WTC11 (cell line): Measurements from ENCODE around the gene TPP1.

Source experiments
- FOXK1 ChIP-seq: sonication (generic); formaldehyde crosslinking; IDR thresholded peaks from 2 replicates; pipeline ENCODE4 v1.8.0; 2022; ENCODE audit warnings: mild to moderate bottlenecking, moderate library complexity, missing genetic modification reagents
- RELA ChIP-seq: sonication (generic); formaldehyde crosslinking; IDR thresholded peaks from 2 replicates; pipeline ENCODE4 v1.8.1; 2022; ENCODE audit warnings: missing genetic modification reagents, mild to moderate bottlenecking, borderline replicate concordance
- TF ChIP-seq, protein P1 (sequence below): fragments of 200-600 bp; IDR thresholded peaks from 2 replicates; pipeline ENCODE4 v1.8.0; 2022; ENCODE audit warnings: antibody characterized with exemption
- TF ChIP-seq, protein P2 (sequence below): fragments of 250-450 bp; sonication (Bioruptor Pico); IDR thresholded peaks from 2 replicates; pipeline ENCODE4 v2.1.2; 2022; ENCODE audit warnings: mild to moderate bottlenecking, moderate library complexity

DNA sequence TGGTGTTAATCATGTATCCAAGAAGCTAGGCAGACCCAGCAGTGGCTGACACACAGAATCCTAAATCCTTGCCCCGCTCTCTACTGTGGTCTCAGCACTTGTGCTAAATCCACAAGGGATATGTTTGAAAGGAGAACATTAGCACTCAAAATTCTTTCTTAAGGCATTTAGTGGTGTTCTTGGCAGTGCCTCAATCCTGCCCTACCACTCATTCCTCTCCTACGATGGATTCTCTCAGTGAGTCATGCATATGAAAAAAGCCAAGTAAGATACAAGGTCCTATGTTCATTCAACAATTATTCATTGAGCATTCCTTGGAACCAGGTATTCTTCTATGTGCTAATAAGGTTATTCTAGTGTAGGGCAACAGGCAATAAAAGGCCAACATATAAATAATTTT is 47.0 kb downstream of the TPP1 start:
- TF ChIP-seq, protein P1, sequence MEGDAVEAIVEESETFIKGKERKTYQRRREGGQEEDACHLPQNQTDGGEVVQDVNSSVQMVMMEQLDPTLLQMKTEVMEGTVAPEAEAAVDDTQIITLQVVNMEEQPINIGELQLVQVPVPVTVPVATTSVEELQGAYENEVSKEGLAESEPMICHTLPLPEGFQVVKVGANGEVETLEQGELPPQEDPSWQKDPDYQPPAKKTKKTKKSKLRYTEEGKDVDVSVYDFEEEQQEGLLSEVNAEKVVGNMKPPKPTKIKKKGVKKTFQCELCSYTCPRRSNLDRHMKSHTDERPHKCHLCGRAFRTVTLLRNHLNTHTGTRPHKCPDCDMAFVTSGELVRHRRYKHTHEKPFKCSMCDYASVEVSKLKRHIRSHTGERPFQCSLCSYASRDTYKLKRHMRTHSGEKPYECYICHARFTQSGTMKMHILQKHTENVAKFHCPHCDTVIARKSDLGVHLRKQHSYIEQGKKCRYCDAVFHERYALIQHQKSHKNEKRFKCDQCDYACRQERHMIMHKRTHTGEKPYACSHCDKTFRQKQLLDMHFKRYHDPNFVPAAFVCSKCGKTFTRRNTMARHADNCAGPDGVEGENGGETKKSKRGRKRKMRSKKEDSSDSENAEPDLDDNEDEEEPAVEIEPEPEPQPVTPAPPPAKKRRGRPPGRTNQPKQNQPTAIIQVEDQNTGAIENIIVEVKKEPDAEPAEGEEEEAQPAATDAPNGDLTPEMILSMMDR, result no peak
- TF ChIP-seq RELA, result no peak
- TF ChIP-seq, protein P2, sequence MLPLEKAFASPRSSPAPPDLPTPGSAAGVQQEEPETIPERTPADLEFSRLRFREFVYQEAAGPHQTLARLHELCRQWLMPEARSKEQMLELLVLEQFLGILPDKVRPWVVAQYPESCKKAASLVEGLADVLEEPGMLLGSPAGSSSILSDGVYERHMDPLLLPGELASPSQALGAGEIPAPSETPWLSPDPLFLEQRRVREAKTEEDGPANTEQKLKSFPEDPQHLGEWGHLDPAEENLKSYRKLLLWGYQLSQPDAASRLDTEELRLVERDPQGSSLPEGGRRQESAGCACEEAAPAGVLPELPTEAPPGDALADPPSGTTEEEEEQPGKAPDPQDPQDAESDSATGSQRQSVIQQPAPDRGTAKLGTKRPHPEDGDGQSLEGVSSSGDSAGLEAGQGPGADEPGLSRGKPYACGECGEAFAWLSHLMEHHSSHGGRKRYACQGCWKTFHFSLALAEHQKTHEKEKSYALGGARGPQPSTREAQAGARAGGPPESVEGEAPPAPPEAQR (CRISPR knock-in tag), result no peak
- TF ChIP-seq FOXK1, result no peak
